GM12872 (cell line): ENCODE data around the gene FUCA1.

ENCODE experiments used
- CTCF ChIP-seq: IDR thresholded peaks from 3 replicates; pipeline ENCODE4 v1.5.1; 2011; ENCODE audit warnings: low read depth, mild to moderate bottlenecking, low read length, moderate library complexity; ENCODE audit not compliant: insufficient read depth

The FUCA1 gene

GRCh38 chr1:23903754-23904153 is 35.7 kb upstream of the FUCA1 start:
- no peak for TF ChIP-seq CTCF

- no peak for TF ChIP-seq CTCF
Observed at GRCh38 chr1:23902321-23903278, 34.5 kb upstream of the FUCA1 start.

GRCh38 chr1:23899070-23899469 is 31.0 kb upstream of the FUCA1 start:
- TF ChIP-seq CTCF, result no peak

GRCh38 chr1:23897083-23897482 is 29.0 kb upstream of the FUCA1 start:
- no peak for TF ChIP-seq CTCF

- TF ChIP-seq CTCF, result no peak
Observed at GRCh38 chr1:23896491-23896890, 28.4 kb upstream of the FUCA1 start.

GRCh38 chr1:23895993-23896392 is 27.9 kb upstream of the FUCA1 start:
- no peak for TF ChIP-seq CTCF

- TF ChIP-seq CTCF, result no peak
Observed at GRCh38 chr1:23895082-23895481, 27.0 kb upstream of the FUCA1 start.
